Neural cell (in vitro differentiated cells): ENCODE measurements around the gene MAPK4. TPM values are rescaled to one million over a fixed set of nuclear protein-coding genes. Genes with fewer than 3 reads are reported as not detected.
"Not testable (repeated sequence)": the region's sequence is repeated elsewhere in the genome, so short reads cannot be mapped to it uniquely, and the experiment has no call there.

Experiments
- H2AFZ ChIP-seq: fragments of 200-600, 300-800 bp; sonication (generic), shearing (Covaris generic); 2 replicates; pipeline ENCODE4 v1.6.0; 2014; ENCODE audit warnings: low read depth, mild to moderate bottlenecking, antibody characterized with exemption, low read length, moderate library complexity
- H3F3A ChIP-seq: fragments of 200-600 bp; shearing (Covaris generic); 2 replicates; pipeline ENCODE4 v1.6.1; 2016; ENCODE audit warnings: mild to moderate bottlenecking, moderate library complexity, mixed read lengths, antibody characterized with exemption, low read length; ENCODE audit not compliant: insufficient read depth, poor library complexity, severe bottlenecking
- H3K27ac ChIP-seq: fragments of 200-600, 300-800 bp; sonication (generic), shearing (Covaris generic); 2 replicates; pipeline ENCODE4 v1.5.1; 2014; ENCODE audit warnings: mild to moderate bottlenecking, low read length, moderate library complexity
- H3K27me3 ChIP-seq: fragments of 300-800, 200-600 bp; sonication (generic), shearing (Covaris generic); 2 replicates; pipeline ENCODE4 v1.6.0; 2014; ENCODE audit warnings: mild to moderate bottlenecking, low read depth, low read length, moderate library complexity; ENCODE audit not compliant: insufficient read depth
- H3K36me3 ChIP-seq: fragments of 300-800, 200-600 bp; sonication (generic), shearing (Covaris generic); 2 replicates; pipeline ENCODE4 v1.5.1; 2014; ENCODE audit warnings: mild to moderate bottlenecking, antibody characterized with exemption, low read length, moderate library complexity; ENCODE audit not compliant: insufficient read depth
- H3K4me2 ChIP-seq: fragments of 300-800, 200-600 bp; sonication (generic), shearing (Covaris generic); 2 replicates; pipeline ENCODE4 v1.6.0; 2014; ENCODE audit warnings: mild to moderate bottlenecking, low read length
- H3K4me3 ChIP-seq: fragments of 300-800, 200-600 bp; sonication (generic), shearing (Covaris generic); 2 replicates; pipeline ENCODE4 v1.5.1; 2014; ENCODE audit warnings: mild to moderate bottlenecking, low read length, moderate library complexity
- H3K79me2 ChIP-seq: fragments of 200-600 bp; shearing (Covaris generic); replicated peaks from 2 replicates; pipeline ENCODE4 v1.6.0; 2014; ENCODE audit warnings: mild to moderate bottlenecking, low read length, moderate library complexity; ENCODE audit not compliant: insufficient read depth
- H3K9ac ChIP-seq: fragments of 300-800, 200-600 bp; sonication (generic), shearing (Covaris generic); 2 replicates; pipeline ENCODE4 v1.6.1; 2016; ENCODE audit warnings: mild to moderate bottlenecking, low read length, mixed read lengths
- H3K9me2 ChIP-seq: fragments of 200-600 bp; shearing (Covaris generic); 2 replicates; pipeline ENCODE4 v1.6.1; 2016; ENCODE audit warnings: mild to moderate bottlenecking, low read length, mixed read lengths; ENCODE audit not compliant: insufficient read depth
- H3K9me3 ChIP-seq: fragments of 200-600, 300-800 bp; sonication (generic), shearing (Covaris generic); 2 replicates; pipeline ENCODE4 v1.6.1; 2016; ENCODE audit warnings: mild to moderate bottlenecking, mixed run types, low read length, moderate library complexity, mixed read lengths
- H4K20me1 ChIP-seq: fragments of 200-600 bp; shearing (Covaris generic); 2 replicates; pipeline ENCODE4 v1.6.1; 2016; ENCODE audit warnings: mild to moderate bottlenecking, mixed run types; ENCODE audit not compliant: insufficient read depth
- CTCF ChIP-seq: fragments of 450-650 bp; IDR thresholded peaks from 2 replicates; pipeline ENCODE4 v1.5.1; 2014; ENCODE audit warnings: antibody characterized with exemption, mild to moderate bottlenecking, moderate library complexity; ENCODE audit not compliant: poor library complexity, severe bottlenecking
- EP300 ChIP-seq: fragments of 450-650 bp; conservative IDR thresholded peaks from 2 replicates; pipeline ENCODE4 v1.6.1; 2014; ENCODE audit warnings: antibody characterized with exemption, mild to moderate bottlenecking, moderate library complexity; ENCODE audit not compliant: poor library complexity, severe bottlenecking
- EZH2 ChIP-seq: fragments of 200-600, 300-800 bp; shearing (Covaris generic), sonication (generic); IDR thresholded peaks from 2 replicates; pipeline ENCODE4 v1.6.1; 2014; ENCODE audit warnings: antibody characterized with exemption, low read length, borderline replicate concordance, mild to moderate bottlenecking; ENCODE audit not compliant: insufficient read depth, poor library complexity, severe bottlenecking
- MXI1 ChIP-seq: fragments of 450-650 bp; conservative IDR thresholded peaks from 2 replicates; pipeline ENCODE4 v1.6.1; 2014; ENCODE audit warnings: antibody characterized with exemption, mild to moderate bottlenecking; ENCODE audit not compliant: poor library complexity, severe bottlenecking
- POLR2AphosphoS5 ChIP-seq: IDR thresholded peaks from 2 replicates; pipeline ENCODE4 v1.6.1; 2012
- RAD21 ChIP-seq: fragments of 450-650 bp; conservative IDR thresholded peaks from 2 replicates; pipeline ENCODE4 v1.6.1; 2014; ENCODE audit warnings: antibody characterized with exemption, mild to moderate bottlenecking, moderate library complexity
- REST ChIP-seq: IDR thresholded peaks from 2 replicates; pipeline ENCODE4 v1.6.1; 2012; ENCODE audit warnings: borderline replicate concordance
- SMC3 ChIP-seq: fragments of 450-650 bp; conservative IDR thresholded peaks from 2 replicates; pipeline ENCODE4 v1.6.1; 2014; ENCODE audit warnings: antibody characterized with exemption, mild to moderate bottlenecking, moderate library complexity; ENCODE audit not compliant: poor library complexity
- TAF1 ChIP-seq: IDR thresholded peaks from 2 replicates; pipeline ENCODE4 v1.6.1; 2012; ENCODE audit warnings: low read depth
- polyA minus RNA-seq: library from RNA; depleted of rRNA, polyadenylated mRNA; stranded (reverse); fragments of >200 nt; gene quantifications from 2 replicates; pipeline ENCODE4 v1.2.3, GENCODE V29; 2014
- polyA plus RNA-seq: library from polyadenylated mRNA; depleted of rRNA; stranded (reverse); fragments of >200 nt; gene quantifications from 2 replicates; pipeline ENCODE4 v1.2.3, GENCODE V29; 2014

MAPK4 gene
- polyA plus RNA-seq (12.7 and 16.9 TPM in 2 replicates), polyA minus RNA-seq (46.1 and 48.2 TPM in 2 replicates)

GRCh38 chr18:50559752-50560680, at the start of gene MAPK4:
MAPK4 (plus strand) TSS chr18:50560087; CDS start chr18:50663959, 103,872 bp downstream.
- Histone ChIP-seq H3K4me3 (peak within 1 kb of the TSS; percentile 99), H3K9me2 (no peaks in the 10 kb centered on the region), H3K79me2 (peaks cover 27% of the 10 kb centered on the region), H2AFZ (peak within 1 kb of the TSS; percentile 95), H3K9ac (peak within 1 kb of the TSS; percentile 87), H3F3A (peaks cover 4% of the 10 kb centered on the region), H3K36me3 (no peaks in the 10 kb centered on the region), H3K27me3 (peaks cover 6% of the 10 kb centered on the region), H3K9me3 (no peaks in the 10 kb centered on the region), H3K27ac (peak within 1 kb of the TSS; percentile 60), H3K4me2 (peak within 1 kb of the TSS; percentile 43), H4K20me1 (no peaks in the 10 kb centered on the region)
- TF ChIP-seq MXI1 (peak; percentile 41), POLR2AphosphoS5 (peak; percentile 39), REST (no peak)

- H2AFZ ChIP-seq, H3F3A ChIP-seq, H3K27me3 ChIP-seq, H3K9ac ChIP-seq, H3K79me2 ChIP-seq, H3K9me3 ChIP-seq, H3K4me2 ChIP-seq, H3K4me3 ChIP-seq, H3K27ac ChIP-seq, H4K20me1 ChIP-seq, H3K36me3 ChIP-seq, H3K9me2 ChIP-seq: not testable (repeated sequence)
Observed at GRCh38 chr18:50517277-50517676, 42.6 kb upstream of the MAPK4 start.

GRCh38 chr18:50518787-50519546, 40.9 kb upstream of the MAPK4 start:
- H2AFZ ChIP-seq, result no peak overlapping the region
- H3K27me3 ChIP-seq, result no peaks in the 10 kb centered on the region
- H3K9ac ChIP-seq, result no peak overlapping the region
- H3F3A ChIP-seq, result no peaks in the 10 kb centered on the region
- no peaks in the 10 kb centered on the region for H4K20me1 ChIP-seq
- no peaks in the 10 kb centered on the region for H3K9me2 ChIP-seq
- no peak overlapping the region for H3K27ac ChIP-seq
- H3K4me2 ChIP-seq, result no peak overlapping the region
- no peaks in the 10 kb centered on the region for H3K36me3 ChIP-seq
- TF ChIP-seq MXI1 (no peak), TAF1 (no peak), EP300 (no peak), CTCF (no peak), RAD21 (no peak), EZH2 (no peak), SMC3 (no peak), POLR2AphosphoS5 (no peak), REST (no peak)
- no peak overlapping the region for H3K4me3 ChIP-seq
- no peaks in the 10 kb centered on the region for H3K9me3 ChIP-seq
- H3K79me2 ChIP-seq, result no peaks in the 10 kb centered on the region
